A673 (cell line): Measurements from ENCODE around the gene HEXA. TPM values are rescaled to one million over a fixed set of nuclear protein-coding genes. Genes with fewer than 3 reads are reported as not detected.
A peak's percentile ranks its signal among the peaks of the same experiment; 100 is the strongest.

ENCODE experiments used
- BruUV-seq: library from RNA; stranded (reverse); fragments of 400-500 nt; replicated peaks from 2 replicates; lab custom pipeline; 2021; lab: Mats Ljungman, UMichigan
- CTCF ChIA-PET: fragments of 300-600 bp; sonication (Branson Sonifier 250); formaldehyde crosslinking; loops from one replicate; lab custom pipeline; 2022; ENCODE audit warnings: antibody characterized with exemption; lab: Charles Lee
- POLR2A ChIA-PET: fragments of 300-600 bp; sonication (Branson Sonifier 250); formaldehyde crosslinking; loops from one replicate; lab custom pipeline; 2022; ENCODE audit warnings: antibody characterized with exemption; ENCODE audit not compliant: low non-redundant PET; lab: Charles Lee
- DNase-seq: peaks from one replicate; pipeline ENCODE4 v3.0.0-alpha.2; 2015; ENCODE audit warnings: low spot score
- H3K27ac ChIP-seq: fragments of 200-600 bp; sonication (generic); 2 replicates; pipeline ENCODE4 v1.5.1; 2016; ENCODE audit warnings: mixed run types, low read depth, mild to moderate bottlenecking, mixed read lengths, antibody characterized with exemption, low read length; ENCODE audit not compliant: poor library complexity, severe bottlenecking
- H3K27me3 ChIP-seq: fragments of 200-600 bp; sonication (generic); replicated peaks from 2 replicates; pipeline ENCODE4 v1.6.1; 2017; ENCODE audit warnings: mixed run types, low read depth, mild to moderate bottlenecking, mixed read lengths, antibody characterized with exemption, low read length; ENCODE audit not compliant: insufficient read depth, poor library complexity
- H3K36me3 ChIP-seq: fragments of 200-600 bp; sonication (generic); 2 replicates; pipeline ENCODE4 v1.6.1; 2016; ENCODE audit warnings: mixed run types, mild to moderate bottlenecking, mixed read lengths, antibody characterized with exemption, low read length; ENCODE audit not compliant: insufficient read depth, poor library complexity, severe bottlenecking
- H3K4me1 ChIP-seq: fragments of 200-600 bp; sonication (generic); 2 replicates; pipeline ENCODE4 v1.6.1; 2017; ENCODE audit warnings: mixed run types, mild to moderate bottlenecking, mixed read lengths, antibody characterized with exemption, low read length; ENCODE audit not compliant: insufficient read depth, poor library complexity, severe bottlenecking
- H3K4me3 ChIP-seq: fragments of 200-600 bp; sonication (generic); 2 replicates; pipeline ENCODE4 v1.5.1; 2016; ENCODE audit warnings: low read depth, mixed run types, mild to moderate bottlenecking, mixed read lengths, low read length; ENCODE audit not compliant: poor library complexity, severe bottlenecking
- H3K9me3 ChIP-seq: fragments of 200-600 bp; sonication (generic); 2 replicates; pipeline ENCODE4 v1.6.1; 2016; ENCODE audit warnings: mixed run types, low read depth, mild to moderate bottlenecking, mixed read lengths, antibody characterized with exemption, low read length; ENCODE audit not compliant: poor library complexity, severe bottlenecking
- EZH2 ChIP-seq: fragments of 200-600 bp; sonication (generic); IDR thresholded peaks from 2 replicates; pipeline ENCODE4 v1.6.1; 2017; ENCODE audit warnings: borderline replicate concordance, low read depth, mild to moderate bottlenecking, mixed read lengths, antibody characterized with exemption, low read length; ENCODE audit not compliant: poor library complexity, severe bottlenecking
- intact Hi-C: fragments of 100-400 bp; cut with micrococcal nuclease; formaldehyde crosslinking; loops from one replicate; pipeline ENCODE4 v1.10.0; 2022; ENCODE audit not compliant: unreplicated experiment
- total RNA-seq: library from RNA; stranded (reverse); gene quantifications from 2 replicates; pipeline ENCODE4 v1.2.3, GENCODE V29; 2021
- TF ChIP-seq, protein P1 (sequence below): fragments of 300-800, 200-600 bp; sonication (generic); conservative IDR thresholded peaks from 2 replicates; pipeline ENCODE4 v1.5.1; 2017; ENCODE audit warnings: low read depth, mild to moderate bottlenecking, antibody characterized with exemption, low read length, moderate library complexity, mixed read lengths

Gene HEXA
- total RNA-seq, 1 experiment from 2014 or later = 64.8 TPM

- BruUV-seq = no TSS peak
- Histone ChIP-seq H3K27ac (no peak overlapping the region), H3K4me1 (no peaks in the 10 kb centered on the region), H3K36me3 (no peaks in the 10 kb centered on the region), H3K27me3 (peaks cover 2% of the 10 kb centered on the region), H3K9me3 (no peaks in the 10 kb centered on the region), H3K4me3 (no peak overlapping the region)
- DNase-seq = peak; percentile 36
- CTCF ChIA-PET = interaction anchor here (0.5 kb wide), 1 partner anchor 147 kb away, joined by 7 read pairs; no protein-coding TSS in a partner anchor
- TF ChIP-seq, protein P1, sequence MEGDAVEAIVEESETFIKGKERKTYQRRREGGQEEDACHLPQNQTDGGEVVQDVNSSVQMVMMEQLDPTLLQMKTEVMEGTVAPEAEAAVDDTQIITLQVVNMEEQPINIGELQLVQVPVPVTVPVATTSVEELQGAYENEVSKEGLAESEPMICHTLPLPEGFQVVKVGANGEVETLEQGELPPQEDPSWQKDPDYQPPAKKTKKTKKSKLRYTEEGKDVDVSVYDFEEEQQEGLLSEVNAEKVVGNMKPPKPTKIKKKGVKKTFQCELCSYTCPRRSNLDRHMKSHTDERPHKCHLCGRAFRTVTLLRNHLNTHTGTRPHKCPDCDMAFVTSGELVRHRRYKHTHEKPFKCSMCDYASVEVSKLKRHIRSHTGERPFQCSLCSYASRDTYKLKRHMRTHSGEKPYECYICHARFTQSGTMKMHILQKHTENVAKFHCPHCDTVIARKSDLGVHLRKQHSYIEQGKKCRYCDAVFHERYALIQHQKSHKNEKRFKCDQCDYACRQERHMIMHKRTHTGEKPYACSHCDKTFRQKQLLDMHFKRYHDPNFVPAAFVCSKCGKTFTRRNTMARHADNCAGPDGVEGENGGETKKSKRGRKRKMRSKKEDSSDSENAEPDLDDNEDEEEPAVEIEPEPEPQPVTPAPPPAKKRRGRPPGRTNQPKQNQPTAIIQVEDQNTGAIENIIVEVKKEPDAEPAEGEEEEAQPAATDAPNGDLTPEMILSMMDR = no peak
- TF ChIP-seq EZH2 = no peak
- POLR2A ChIA-PET = no interaction called here
- intact Hi-C loops = no loop called here
Measured at GRCh38 chr15:72315706-72316370, 60.0 kb downstream of the HEXA start.

GRCh38 chr15:72313881-72314280 is 61.9 kb downstream of the HEXA start:
- intact Hi-C loops = no loop called here
- POLR2A ChIA-PET = no interaction called here

DNA sequence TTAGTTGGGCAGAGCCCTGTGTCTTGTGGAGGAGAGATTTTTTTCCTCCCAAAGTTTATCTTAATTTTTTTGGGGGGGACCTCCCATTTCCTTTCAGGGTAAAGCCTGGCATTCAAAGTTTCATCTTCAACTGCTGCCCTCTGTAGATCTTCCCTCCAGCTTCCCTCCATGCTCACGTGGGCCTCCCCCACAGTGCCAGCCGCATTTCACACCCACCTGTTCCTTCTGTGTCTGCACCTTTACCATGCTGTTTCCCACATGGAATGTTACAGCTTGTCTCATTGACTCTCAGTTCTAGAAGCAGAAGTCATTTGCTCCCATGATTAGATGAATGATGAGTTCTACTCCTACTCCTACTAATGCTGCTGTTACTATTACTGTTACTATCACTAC is 62.4 kb downstream of the HEXA start:
- TF ChIP-seq, protein P1 = no peak
- TF ChIP-seq EZH2 = no peak
- H3K27me3 ChIP-seq = peaks cover 6% of the 10 kb centered on the region
- no peaks in the 10 kb centered on the region for H3K9me3 ChIP-seq
- no peak overlapping the region for H3K27ac ChIP-seq
- ChIA-PET POLR2A (no interaction called here), CTCF (interaction anchor here (1.2 kb wide), 1 partner anchor 358 kb away, joined by 3 read pairs; no protein-coding TSS in a partner anchor)
- no peak for DNase-seq
- no peaks in the 10 kb centered on the region for H3K4me1 ChIP-seq
- no TSS peak for BruUV-seq
- no peaks in the 10 kb centered on the region for H3K36me3 ChIP-seq
- H3K4me3 ChIP-seq = no peak overlapping the region
- intact Hi-C loops = no loop called here

More at GRCh38 chr15:72313881-72314280, 61.9 kb downstream of the HEXA start:
- Histone ChIP-seq H3K27ac (no peak overlapping the region), H3K27me3 (peaks cover 7% of the 10 kb centered on the region), H3K4me1 (no peaks in the 10 kb centered on the region), H3K9me3 (no peaks in the 10 kb centered on the region), H3K4me3 (no peak overlapping the region), H3K36me3 (no peaks in the 10 kb centered on the region)
- CTCF ChIA-PET = interaction anchor here (0.9 kb wide), 1 partner anchor 13 kb away, joined by 3 read pairs; no protein-coding TSS in a partner anchor
- TF ChIP-seq, protein P1 = no peak
- no peak for TF ChIP-seq EZH2
- DNase-seq = no peak
- BruUV-seq = no TSS peak
